Activated T-cell treated with anti-CD3 and anti-CD28 coated beads for 48 hours (primary cell): ENCODE data around the gene TEX54.
"Not testable (repeated sequence)": the region's sequence is repeated elsewhere in the genome, so short reads cannot be mapped to it uniquely, and the experiment has no call there.

Source experiments
- DNase-seq: peaks from one replicate; pipeline ENCODE4 v3.0.0-alpha.2; 2020; ENCODE audit warnings: low read depth

The TEX54 gene

DNA sequence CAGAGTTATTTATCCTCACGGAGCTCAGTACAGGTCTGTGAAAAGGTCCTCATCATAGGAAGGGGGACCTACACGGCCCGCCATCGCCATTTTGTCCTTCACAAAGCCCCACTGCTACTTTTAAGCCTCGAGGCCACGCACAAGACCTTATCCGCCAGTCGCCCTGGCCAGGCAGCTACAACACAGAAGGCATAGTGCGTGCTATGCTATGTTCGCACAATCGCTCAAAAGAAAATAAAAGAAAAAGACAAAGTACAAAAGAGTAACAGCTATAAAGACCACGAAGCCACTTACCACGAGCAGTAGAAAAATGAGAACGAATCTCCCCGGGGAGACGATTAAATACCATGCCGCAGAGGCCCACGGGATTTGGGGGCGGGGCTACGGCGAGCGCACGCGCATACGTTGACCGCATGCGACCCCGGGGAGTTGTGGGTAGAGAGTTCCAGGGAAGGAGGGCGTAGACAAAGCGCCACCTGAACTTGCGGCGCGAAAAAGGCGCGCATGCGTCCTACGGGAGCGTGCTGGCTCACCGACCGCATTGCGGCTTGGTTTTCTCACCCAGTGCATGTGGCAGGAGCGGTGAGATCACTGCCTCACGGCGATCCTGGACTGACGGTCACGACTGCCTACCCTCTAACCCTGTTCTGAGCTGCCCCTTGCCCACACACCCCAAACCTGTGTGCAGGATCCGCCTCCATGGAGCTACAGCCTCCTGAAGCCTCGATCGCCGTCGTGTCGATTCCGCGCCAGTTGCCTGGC, 23.1 kb upstream of the TEX54 start:
- DNase-seq: peak; percentile 98

DNA sequence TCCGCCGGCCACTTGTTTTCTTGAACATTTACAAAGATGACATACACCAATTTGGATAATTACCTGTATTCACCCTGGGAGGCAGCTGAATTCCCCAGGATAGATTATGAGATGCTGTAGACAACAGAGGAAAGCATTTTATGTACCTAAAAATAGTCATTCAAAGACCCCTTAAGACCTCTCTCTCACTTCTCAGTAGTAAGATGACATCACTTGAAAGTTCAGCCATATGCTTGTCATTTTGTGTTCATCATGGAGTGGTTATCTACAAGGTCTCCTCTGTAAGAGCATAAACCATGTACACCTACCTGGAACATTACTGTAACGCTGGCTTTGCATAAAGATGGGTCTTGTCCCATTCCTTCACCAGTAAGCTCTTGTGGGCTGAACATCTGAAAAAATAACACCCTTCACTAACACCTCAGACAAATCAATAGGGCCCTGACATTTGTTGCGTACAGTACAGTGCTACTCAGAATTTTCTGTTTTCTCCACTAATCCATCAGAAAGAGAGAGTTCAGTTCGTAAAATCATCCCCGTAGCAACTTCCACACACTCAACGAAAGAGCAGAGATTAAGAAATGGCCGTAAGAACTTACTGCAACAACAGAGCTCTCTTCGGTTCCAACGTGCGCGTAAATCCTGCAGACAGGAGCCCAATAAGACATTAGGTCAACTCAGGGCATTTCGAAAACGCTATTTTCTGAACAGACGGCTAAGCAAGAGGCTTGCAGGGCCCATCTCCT, 22.4 kb upstream of the TEX54 start:
- no peak for DNase-seq

DNA sequence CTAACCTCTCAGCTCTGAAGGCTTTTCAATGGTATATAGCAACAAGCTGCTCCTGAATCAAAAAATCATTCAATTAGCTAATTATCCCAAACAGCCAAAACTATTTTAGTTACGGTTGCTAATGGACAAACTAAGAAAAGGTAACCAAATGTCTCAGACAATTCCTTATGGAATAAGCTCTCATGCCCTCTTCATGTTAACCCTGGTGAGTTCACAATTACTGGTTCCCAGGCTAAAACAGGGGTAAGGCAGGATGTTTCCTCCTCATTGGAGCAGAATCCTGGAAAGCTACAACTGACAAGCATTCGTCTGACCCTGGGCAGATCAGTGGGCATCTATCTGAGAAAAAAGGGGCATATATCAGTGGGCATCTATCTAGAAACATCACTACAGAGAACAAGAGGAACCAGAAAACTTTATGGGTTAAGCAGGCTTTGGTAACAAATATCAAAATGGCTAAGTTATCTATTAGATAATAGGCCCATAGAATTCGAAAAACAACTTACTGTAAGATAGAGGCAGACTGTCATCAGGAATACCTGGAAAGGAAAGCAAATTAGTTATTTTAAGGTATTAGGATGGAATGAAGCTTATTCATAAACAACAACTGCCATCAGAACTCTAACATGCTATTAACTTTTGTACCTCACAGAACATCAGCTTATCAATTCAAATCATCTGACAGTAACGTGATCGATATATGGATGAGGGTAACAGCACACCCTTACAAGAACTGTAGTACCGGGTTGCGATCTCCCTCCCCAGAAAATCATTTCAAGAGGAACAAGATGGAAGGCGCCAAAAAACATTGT, 21.6 kb upstream of the TEX54 start:
- DNase-seq: no peak

DNA sequence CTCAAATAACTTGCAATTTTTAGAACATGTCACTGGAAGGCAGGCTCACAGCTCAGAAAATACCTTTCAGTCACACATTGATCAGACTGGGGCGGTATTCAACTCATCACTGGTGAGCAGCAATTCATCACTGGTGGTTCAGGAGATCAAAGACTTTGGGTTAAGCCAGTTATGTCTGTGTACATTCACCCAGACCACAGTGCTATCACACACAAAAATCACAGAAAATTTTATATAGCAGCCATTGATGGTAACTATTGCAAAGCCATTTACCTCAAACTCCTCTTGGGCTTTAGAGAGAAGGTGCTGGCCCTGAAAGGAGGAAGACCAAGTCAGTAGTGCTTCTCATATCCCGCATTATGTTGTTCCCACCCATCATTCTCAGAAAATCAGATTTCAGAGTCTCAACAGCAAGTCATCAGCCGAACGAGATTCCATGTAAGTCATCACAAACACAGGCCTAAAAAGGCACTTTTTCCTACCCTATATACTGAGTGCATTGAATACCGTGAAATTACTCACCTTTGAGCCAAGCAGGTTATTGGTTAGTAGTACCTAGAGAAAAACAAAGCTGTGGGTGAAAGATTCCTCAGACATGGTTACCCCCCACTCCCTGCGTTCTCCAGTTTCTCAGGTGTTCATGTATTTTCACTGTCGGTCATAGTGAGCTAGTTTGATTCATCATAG, 20.8 kb upstream of the TEX54 start:
- DNase-seq: no peak

DNA sequence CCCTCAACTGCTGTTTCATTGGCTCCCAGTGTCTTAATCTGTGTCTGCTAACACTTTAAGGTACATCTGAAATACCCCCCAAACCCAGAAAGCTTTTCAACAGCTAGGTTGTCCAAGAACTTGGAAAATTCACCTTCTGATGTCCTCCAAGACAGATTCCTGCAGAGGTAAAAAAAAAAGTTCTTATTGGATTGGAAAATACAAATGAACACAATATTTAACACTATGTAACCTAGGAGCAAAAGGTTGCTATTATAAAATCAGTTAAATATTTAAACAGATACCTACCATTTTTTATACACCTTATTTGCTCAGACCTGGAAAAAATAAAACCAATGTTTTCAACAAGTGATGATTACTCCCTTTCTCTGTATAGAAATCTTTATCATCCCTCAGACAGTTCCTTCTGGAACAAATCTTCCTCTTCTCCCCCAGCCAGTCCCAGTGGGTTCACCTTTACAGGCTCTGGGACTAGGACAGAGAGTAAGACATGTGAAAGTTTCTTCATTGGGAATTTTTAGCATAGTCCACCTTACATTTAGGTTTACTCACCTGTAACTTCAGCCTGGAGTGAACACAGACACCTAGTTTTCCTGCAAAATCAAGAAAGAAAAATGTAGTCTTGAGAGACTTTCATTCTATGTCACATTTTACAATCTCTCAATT, 20.0 kb upstream of the TEX54 start:
- DNase-seq: no peak

DNA sequence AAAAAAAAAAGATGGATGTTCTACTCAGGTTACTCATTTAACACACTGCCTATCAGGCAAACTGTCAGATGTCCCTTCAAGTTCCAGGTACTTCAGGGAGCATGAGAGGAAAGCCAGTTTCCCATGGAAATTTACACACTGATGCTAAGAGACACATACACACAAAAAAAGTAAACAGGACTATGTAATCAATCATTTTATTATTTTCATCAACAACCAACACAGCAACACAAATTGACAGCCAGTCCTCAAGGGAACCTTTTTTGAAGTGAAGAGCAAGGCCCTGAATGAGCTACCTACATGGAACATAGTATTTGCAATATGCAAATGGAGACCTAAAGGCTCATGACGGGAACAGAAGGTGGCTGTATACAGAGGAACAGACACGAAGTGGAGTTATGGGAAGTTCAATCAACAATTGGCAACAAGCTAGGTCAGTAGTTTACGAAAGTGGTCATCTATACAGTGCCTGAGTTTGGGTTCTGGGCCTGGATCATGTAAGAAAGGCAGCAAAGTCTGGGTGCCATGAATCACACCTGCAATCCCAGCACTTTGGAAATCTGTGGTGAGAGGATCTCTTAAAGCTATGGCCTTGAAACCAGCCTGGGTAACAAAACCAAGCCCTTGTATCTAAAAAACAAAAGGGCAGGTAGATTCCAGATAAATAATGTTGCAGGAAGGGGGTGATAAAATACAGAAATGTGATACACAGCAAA, 19.3 kb upstream of the TEX54 start:
- DNase-seq: no peak

DNA sequence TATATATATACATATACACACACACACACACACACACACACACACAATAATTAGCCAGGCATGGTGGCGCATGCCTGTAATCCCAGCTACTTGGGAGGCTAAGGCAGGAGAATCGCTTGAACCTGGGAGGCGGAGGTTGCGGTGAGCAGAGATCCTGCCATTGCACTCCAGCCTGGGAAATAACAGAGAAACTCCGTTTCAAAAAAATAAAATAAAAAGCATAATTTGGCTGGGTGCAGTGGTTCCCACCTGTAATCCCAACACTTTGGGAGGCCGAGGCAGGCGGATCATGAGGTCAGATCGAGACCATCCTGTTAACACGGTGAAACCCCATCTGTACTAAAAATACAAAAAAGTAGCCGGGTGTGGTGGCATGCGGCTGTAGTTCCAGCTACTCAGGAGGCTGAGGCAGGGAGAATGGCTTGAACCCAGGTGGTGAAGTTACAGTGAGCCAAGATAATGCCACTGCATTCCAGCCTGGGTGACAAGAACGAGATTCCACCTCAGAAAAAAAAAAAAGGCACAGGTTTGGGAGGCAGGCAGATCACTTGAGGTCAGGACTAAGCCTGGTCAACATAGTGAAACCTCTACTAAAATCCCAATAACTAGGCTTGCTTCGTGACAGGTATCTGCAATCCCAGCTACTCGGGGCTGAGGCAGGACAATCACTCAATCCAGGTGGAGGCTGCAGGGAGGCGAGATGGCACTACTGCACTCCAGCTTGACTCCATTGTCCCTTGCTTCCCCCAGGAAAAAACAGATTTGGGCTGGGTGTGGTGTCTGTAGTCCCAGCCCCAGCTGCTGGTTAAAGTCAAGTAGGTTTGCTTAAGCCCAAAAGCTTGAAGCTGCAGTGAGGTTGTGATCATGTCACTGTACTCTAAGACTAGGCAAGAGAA, 18.5 kb upstream of the TEX54 start:
- peak; percentile 51 for DNase-seq

DNA sequence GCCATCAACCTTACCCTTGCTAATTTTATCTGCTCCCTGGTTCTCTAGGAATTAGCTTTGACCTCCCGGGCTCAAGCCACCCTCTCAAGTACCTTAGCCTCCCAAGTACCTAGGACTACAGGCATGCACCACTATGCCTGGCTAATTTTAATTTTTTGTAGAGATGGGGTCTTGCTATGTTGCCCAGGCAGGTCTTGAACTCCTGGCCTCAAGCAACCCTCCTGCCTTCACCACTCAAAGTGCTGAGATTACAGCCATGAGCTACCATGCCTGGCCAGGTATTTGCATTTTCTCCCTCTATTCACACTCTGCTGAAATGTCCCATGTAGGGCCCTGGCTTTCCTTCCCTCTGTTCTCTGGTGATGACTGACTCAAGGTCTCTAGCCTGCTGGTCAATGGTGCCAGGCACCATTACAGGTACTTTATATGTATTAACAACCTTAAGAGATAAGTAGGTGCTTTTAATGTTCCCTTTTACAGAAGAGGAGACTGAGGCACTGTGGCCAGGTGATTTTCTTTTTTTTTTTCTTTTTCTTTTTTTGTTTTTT, 15.2 kb upstream of the TEX54 start:
- DNase-seq: no peak

DNA sequence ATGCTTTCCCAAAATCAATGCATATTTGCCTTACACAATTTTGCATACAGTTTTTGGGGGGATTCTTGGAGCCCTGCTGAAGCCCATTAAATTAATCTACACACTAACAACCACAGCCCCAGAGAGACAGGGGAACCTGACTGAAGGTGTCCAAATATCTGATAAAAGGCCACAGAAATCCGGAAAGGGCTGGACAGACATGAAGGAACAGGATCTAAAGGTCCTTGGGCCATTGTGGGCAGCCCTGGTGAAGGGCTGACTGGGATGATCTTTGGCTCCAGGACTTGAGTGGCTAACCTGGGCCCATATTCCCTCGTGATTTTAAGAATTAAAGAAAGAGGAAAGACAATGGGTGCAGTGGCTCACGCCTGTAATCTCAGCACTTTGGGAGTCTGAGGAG, 13.5 kb upstream of the TEX54 start:
- DNase-seq: no peak

DNA sequence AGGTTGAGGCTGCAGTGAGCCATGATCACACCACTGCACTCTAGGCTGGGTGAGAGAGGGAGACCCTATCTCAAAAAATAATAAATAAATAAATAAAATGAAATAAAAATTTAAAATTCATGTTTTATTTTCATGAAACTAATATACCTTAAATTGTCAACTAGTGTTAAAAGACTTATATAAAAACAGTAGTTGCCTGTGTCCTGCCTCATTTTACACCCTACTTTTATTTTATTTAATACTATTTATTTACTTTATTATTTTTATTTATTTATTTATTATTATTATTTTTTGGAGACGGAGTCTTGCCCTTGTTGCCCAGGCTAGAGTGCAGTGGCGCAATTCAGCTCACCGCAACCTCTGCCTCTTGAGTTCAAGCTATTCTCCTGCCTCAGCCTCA, 11.5 kb upstream of the TEX54 start:
- no peak for DNase-seq

DNA sequence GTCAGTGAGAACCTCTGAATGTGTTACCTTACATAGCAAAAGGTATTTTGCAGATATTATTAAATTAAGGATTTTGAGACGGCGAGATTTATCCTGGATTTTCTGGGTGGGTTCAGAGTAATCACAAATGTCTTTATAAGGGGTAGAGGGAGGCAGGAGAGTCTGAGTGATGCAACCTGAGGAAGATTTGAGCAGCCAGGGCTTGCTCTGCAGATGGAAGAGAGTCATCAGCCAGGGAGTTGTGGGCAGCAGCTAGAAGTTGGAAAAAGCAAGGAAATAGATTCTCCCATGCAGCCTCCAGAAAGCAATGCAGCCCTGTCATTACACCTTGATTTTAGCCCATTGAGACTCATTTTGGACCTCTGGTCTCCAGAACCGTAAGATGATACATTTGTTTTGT, 10.8 kb upstream of the TEX54 start:
- no peak for DNase-seq

DNA sequence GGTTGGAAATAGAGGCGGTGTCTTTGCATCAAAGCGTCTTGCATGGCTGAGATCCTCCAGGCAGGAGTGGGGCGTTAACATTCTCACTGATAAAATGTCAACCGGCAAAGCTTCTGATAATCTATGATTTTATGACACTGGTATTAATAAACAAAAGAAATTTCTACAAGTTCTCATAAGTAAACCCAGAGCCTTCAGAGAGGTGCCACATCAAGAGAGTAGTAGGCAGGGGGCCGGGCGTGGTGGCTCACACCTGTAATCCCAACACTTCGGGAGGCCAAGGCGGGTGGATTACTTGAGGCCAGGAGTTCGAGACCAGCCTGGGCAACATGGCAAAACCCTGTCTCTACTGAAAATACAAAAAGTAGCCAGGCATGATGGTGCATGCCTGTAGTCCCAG, 10.2 kb upstream of the TEX54 start:
- DNase-seq: not testable (repeated sequence)

DNA sequence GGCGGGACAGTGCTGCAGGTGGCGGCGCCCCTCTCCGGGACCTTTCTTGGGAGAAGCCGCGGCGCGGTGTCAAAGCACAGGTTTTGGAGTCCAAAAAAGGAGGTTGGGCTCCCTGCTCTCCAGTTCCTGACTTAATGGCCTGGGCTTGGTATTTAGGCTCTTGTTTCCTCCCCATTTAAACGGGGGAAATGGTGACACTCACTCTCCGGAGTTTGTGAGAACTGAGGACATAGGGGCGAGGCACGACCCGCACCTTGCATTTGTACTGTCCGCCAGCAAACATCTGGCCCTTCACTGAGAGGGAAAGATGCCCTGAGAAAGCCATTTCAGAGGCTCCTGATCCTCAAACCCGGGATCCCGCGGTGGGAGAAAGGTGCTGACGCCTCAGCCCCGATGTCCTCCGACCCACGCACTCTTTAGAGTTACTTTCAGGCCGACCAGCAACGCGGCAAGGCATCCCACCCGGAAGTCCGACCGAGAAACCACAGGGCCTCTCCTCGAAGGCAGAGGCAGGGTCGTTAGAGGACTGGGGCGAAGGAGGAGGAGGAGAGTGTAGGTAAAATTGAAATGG, 9.6 kb upstream of the TEX54 start:
- DNase-seq: no peak

DNA sequence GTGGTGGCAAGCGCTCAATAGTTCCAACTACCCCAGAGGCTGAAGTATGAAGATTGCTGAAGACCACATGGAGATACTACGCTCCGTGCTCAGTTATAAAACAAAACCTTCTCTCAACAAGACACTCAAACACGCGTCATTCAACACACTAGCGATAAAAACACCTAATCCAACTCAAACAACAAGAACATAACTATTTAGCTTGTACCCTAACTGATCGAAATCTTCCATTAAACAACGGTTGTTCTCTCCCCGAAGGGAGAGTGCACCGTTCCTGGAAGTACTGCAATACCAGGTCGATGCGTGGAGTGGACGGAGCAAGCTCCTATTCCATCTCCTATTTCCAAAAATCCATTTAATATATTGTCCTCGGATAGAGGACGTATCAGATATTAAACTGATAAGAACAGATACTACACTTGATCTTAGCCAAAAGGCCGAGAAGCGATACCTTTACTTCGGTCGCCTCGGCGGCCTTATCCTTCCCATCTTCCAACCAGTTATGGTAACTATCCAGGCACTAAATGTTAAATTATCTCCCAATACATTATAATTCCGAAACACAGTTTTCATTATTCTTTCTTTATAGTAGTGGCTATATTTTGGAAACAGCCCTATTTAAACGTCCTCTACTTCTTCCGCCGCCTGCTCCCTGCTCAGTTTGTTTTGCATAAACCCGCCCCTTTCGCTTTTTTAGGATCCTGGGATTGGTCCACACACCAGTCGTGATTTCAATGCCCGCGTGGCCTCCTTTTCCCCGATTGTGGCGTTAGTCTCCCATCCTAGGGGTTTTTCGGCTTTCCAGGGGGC, 8.9 kb upstream of the TEX54 start:
- DNase-seq: peak; percentile 66

DNA sequence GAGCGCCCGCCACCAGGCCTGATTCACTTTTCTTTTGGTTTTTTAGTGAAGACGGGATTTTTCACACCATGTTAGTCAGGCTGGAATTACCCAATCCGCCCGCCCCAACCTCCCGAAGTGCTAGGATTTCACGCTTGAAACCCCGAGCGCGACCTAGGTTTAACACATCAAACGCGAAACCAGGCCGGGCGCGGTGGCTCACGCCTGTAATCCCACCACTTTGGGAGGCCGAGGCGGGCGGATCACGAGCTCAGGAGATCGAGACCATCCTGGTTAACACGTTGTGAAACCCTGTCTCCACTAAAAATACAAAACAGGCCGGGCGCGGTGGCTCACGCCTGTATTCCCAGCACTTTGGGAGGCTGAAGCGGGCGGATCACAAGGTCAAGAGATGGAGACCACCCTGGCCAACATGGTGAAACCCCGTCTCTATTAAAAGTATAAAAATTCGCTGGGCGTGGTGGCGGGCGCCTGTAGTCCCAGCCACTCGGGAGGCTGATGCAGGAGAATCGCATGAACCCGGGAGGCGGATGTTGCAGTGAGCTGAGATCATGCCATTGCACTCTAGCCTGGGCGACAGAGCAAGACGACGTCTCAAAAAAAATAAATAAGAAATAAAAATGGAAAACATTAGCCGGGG, 8.2 kb upstream of the TEX54 start:
- peak; percentile 77 for DNase-seq

DNA sequence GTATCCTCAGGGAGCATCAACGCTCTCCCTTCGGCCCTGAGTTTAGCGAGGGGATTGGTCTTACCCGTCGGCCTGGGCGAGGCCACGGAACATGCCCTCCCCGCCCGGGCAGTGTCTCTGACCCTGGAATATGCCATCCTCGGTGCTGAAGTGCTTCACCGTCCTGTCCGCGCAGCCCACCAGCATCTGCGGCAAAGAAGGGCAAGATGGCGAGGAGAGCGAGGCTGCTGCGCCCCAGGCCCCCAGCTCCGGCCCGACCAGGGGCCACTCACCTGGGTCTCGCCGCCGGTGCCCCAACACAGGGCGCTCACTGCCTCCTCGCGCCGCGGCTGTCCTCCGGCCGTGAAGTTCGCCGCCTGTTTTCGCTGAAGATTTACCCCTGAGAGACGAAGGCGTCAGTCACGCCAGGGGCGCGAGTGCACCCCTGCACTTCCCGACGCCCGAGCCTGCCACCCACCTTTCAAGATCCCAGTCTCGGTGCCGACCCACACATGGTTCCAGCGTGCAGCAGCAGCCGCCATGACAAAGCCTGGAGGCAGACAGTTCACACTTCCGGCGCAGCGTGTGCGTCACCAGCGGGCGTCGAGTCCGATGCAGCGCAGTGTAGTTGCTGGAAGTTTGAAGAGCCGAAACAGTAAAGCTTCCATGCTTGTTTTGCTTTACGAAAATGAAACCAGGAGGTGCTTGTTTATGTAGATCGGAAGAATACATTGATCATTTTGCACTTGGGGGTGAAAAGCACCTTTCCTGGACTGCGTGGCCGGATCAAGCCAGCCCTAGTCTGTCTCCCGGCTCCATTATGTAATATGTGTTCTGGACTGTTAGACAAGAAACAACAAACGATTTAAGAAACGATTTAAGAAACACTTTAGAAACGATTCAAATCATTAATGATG, 6.7 kb upstream of the TEX54 start, which contains the start of gene WDR74:
WDR74 (minus strand) TSS at position 541 of the 896 bp plus-strand sequence; CDS start at position 521, 20 bp downstream.
- DNase-seq: peak; percentile 88

DNA sequence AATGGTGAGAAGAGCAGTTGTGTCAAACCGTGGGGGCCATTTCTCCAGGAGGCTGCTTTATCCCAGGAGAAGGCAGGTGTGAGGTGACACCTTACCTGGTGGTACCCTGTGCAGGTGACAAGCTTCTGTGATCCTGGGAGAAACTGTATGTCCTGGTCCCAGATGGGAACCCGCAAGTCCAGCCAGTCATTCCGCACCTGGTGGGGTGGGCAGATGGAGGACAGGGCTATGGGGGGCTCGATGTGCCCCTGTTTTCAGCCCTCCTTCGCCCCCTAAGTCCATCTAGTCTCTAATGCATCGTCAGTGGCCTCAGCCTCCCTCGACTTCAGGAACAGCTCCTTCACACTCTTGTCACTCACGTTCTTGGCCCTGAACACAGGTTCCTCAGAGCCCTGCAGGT, 2.7 kb upstream of the TEX54 start:
- DNase-seq: no peak
